T-helper 2 cell treated with Interferon-gamma antibody and Interleukin-4, amounts not matched to agents 5 μg/mL and 100 μg/mL, for 36 hours (primary cell): Measurements from ENCODE around the gene ABL1.

Source experiments
- DNase-seq: peaks from one replicate; pipeline ENCODE4 v3.0.0; 2021; ENCODE audit warnings: low spot score
- H3K27ac Mint-ChIP-seq: one replicate; pipeline ENCODE4 v1.8.0; 2021; ENCODE audit warnings: mild to moderate bottlenecking, mixed read lengths
- H3K27me3 Mint-ChIP-seq: one replicate; pipeline ENCODE4 v1.8.0; 2021; ENCODE audit warnings: low read depth, mixed read lengths
- H3K36me3 Mint-ChIP-seq: one replicate; pipeline ENCODE4 v1.8.0; 2021; ENCODE audit warnings: low read depth, mixed read lengths
- H3K4me1 Mint-ChIP-seq: one replicate; pipeline ENCODE4 v1.8.0; 2021; ENCODE audit warnings: low read depth, mixed read lengths
- H3K4me3 Mint-ChIP-seq: one replicate; pipeline ENCODE4 v1.8.0; 2022; ENCODE audit warnings: mild to moderate bottlenecking, moderate library complexity, mixed read lengths
- H3K9me3 Mint-ChIP-seq: one replicate; pipeline ENCODE4 v1.8.0; 2021; ENCODE audit warnings: mixed read lengths

The ABL1 gene

GRCh38 chr9:130849356-130849755, 14.3 kb downstream of the ABL1 start:
- peaks cover 3% of the 10 kb centered on the region for H3K4me1 Mint-ChIP-seq
- H3K27ac Mint-ChIP-seq: no peak overlapping the region
- no peaks in the 10 kb centered on the region for H3K9me3 Mint-ChIP-seq
- no peaks in the 10 kb centered on the region for H3K27me3 Mint-ChIP-seq
- no peak for DNase-seq
- H3K4me3 Mint-ChIP-seq: no peak overlapping the region
- H3K36me3 Mint-ChIP-seq: no peaks in the 10 kb centered on the region

GRCh38 chr9:130852801-130853200, 17.7 kb downstream of the ABL1 start:
- Mint-ChIP-seq H3K36me3 (peaks cover 5% of the 10 kb centered on the region), H3K27ac (no peak overlapping the region), H3K9me3 (no peaks in the 10 kb centered on the region), H3K4me3 (no peak overlapping the region), H3K4me1 (no peaks in the 10 kb centered on the region), H3K27me3 (no peaks in the 10 kb centered on the region)
- no peak for DNase-seq

- DNase-seq: no peak
- no peaks in the 10 kb centered on the region for H3K27me3 Mint-ChIP-seq
- no peak overlapping the region for H3K4me3 Mint-ChIP-seq
- no peak overlapping the region for H3K27ac Mint-ChIP-seq
- H3K36me3 Mint-ChIP-seq: peaks cover 5% of the 10 kb centered on the region
- no peaks in the 10 kb centered on the region for H3K4me1 Mint-ChIP-seq
- H3K9me3 Mint-ChIP-seq: no peaks in the 10 kb centered on the region
Measured at GRCh38 chr9:130854092-130854491, 19.0 kb downstream of the ABL1 start.

- Mint-ChIP-seq H3K4me1 (no peaks in the 10 kb centered on the region), H3K36me3 (peaks cover 5% of the 10 kb centered on the region), H3K9me3 (no peaks in the 10 kb centered on the region), H3K4me3 (no peak overlapping the region), H3K27me3 (no peaks in the 10 kb centered on the region), H3K27ac (no peak overlapping the region)
- DNase-seq: no peak
Measured at GRCh38 chr9:130854835-130855234, 19.8 kb downstream of the ABL1 start.

GRCh38 chr9:130856474-130856873, 21.4 kb downstream of the ABL1 start:
- DNase-seq: no peak
- Mint-ChIP-seq H3K27ac (no peak overlapping the region), H3K27me3 (no peaks in the 10 kb centered on the region), H3K36me3 (peaks cover 5% of the 10 kb centered on the region), H3K4me3 (no peak overlapping the region), H3K4me1 (no peaks in the 10 kb centered on the region), H3K9me3 (no peaks in the 10 kb centered on the region)

- Mint-ChIP-seq H3K9me3 (no peaks in the 10 kb centered on the region), H3K4me3 (no peak overlapping the region), H3K27me3 (no peaks in the 10 kb centered on the region), H3K27ac (no peak overlapping the region), H3K36me3 (peaks cover 5% of the 10 kb centered on the region), H3K4me1 (no peaks in the 10 kb centered on the region)
- DNase-seq: no peak
Measured at GRCh38 chr9:130857864-130858738, 23.0 kb downstream of the ABL1 start.

GRCh38 chr9:130858739-130859705, 24.0 kb downstream of the ABL1 start:
- Mint-ChIP-seq H3K9me3 (no peaks in the 10 kb centered on the region), H3K27me3 (no peaks in the 10 kb centered on the region), H3K4me3 (no peak overlapping the region), H3K27ac (no peak overlapping the region), H3K4me1 (no peaks in the 10 kb centered on the region), H3K36me3 (peaks cover 5% of the 10 kb centered on the region)
- DNase-seq: no peak

GRCh38 chr9:130860458-130861316, 25.6 kb downstream of the ABL1 start:
- Mint-ChIP-seq H3K4me1 (no peaks in the 10 kb centered on the region), H3K36me3 (peaks cover 4% of the 10 kb centered on the region)

GRCh38 chr9:130861372-130862180, 26.5 kb downstream of the ABL1 start:
- H3K9me3 Mint-ChIP-seq: no peaks in the 10 kb centered on the region
- no peak overlapping the region for H3K4me3 Mint-ChIP-seq
- H3K27me3 Mint-ChIP-seq: no peaks in the 10 kb centered on the region
- no peak for DNase-seq
- peaks cover 3% of the 10 kb centered on the region for H3K4me1 Mint-ChIP-seq
- H3K36me3 Mint-ChIP-seq: peaks cover 5% of the 10 kb centered on the region
- no peak overlapping the region for H3K27ac Mint-ChIP-seq

More at GRCh38 chr9:130860458-130861316, 25.6 kb downstream of the ABL1 start:
- no peak overlapping the region for H3K4me3 Mint-ChIP-seq
- no peaks in the 10 kb centered on the region for H3K9me3 Mint-ChIP-seq
- no peaks in the 10 kb centered on the region for H3K27me3 Mint-ChIP-seq
- no peak overlapping the region for H3K27ac Mint-ChIP-seq
- no peak for DNase-seq

GRCh38 chr9:130862217-130862616, 27.2 kb downstream of the ABL1 start:
- Mint-ChIP-seq H3K4me1 (peaks cover 3% of the 10 kb centered on the region), H3K27me3 (no peaks in the 10 kb centered on the region), H3K36me3 (peaks cover 5% of the 10 kb centered on the region), H3K4me3 (no peak overlapping the region), H3K9me3 (no peaks in the 10 kb centered on the region), H3K27ac (no peak overlapping the region)
- no peak for DNase-seq

GRCh38 chr9:130862747-130863146, 27.7 kb downstream of the ABL1 start:
- Mint-ChIP-seq H3K27me3 (no peaks in the 10 kb centered on the region), H3K9me3 (no peaks in the 10 kb centered on the region), H3K4me1 (peaks cover 3% of the 10 kb centered on the region), H3K27ac (no peak overlapping the region), H3K4me3 (no peak overlapping the region), H3K36me3 (peaks cover 1% of the 10 kb centered on the region)
- DNase-seq: no peak

- peaks cover 3% of the 10 kb centered on the region for H3K4me1 Mint-ChIP-seq
- no peak for DNase-seq
- no peak overlapping the region for H3K27ac Mint-ChIP-seq
- no peak overlapping the region for H3K4me3 Mint-ChIP-seq
- no peaks in the 10 kb centered on the region for H3K27me3 Mint-ChIP-seq
- H3K9me3 Mint-ChIP-seq: no peaks in the 10 kb centered on the region
- peaks cover 1% of the 10 kb centered on the region for H3K36me3 Mint-ChIP-seq
Measured at GRCh38 chr9:130864541-130864940, 29.5 kb downstream of the ABL1 start.

- Mint-ChIP-seq H3K36me3 (peaks cover 4% of the 10 kb centered on the region), H3K4me1 (peaks cover 3% of the 10 kb centered on the region), H3K27me3 (no peaks in the 10 kb centered on the region), H3K9me3 (no peaks in the 10 kb centered on the region), H3K4me3 (no peak overlapping the region), H3K27ac (no peak overlapping the region)
- no peak for DNase-seq
Measured at GRCh38 chr9:130865921-130866320, 30.9 kb downstream of the ABL1 start.
